ENCODE data around the gene SPTBN2. TPM values are rescaled to one million over a fixed set of nuclear protein-coding genes. Genes with fewer than 3 reads are reported as not detected.
A peak's percentile ranks its signal among the peaks of the same experiment; 100 is the strongest.

SPTBN2 gene
- total RNA-seq, 1 donor from 2014 or later, result 36.8 TPM

DNA sequence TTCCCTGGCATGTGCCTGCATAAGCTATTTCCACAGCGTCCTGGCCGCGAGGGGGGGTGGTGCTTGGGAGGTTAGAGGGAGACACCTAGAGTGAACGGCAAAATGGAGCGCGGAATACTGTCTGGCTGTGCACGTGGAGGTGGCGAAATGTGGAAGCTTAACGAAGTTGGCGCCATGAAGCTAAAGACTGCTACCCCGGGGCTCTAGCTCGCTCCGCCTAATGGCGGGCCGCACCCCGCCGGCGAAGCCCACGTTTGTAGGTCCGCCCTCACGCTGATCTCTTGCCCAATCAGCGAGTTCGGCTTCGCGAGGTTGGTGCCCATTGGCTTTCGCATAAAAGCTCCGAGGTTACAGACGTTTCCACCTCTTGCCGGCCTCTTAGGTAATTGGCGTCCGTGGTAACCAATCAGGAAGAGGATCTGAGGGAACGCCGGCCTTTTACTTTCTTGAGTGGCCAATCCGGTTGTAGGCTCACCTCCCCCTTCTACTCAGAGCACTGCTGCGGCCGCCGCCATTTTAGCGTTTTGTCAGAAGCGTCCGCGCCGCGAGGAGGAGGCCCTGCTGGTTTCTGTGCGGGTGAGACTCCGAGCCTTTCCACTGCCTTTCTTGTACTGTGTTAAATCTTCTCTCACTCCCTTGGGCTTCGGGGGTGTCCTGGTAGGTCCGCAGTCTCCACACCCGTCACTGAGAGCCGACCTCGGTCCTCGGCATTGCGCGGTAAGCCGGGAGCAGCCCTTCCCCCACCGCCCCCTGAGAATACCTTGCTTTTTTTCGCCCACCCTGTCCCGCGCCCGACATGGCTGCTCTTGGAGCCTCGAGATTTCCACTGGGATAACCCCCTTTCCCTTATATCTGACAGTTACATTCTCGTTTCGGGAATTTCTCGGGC, 90.6 kb downstream of the SPTBN2 start, which contains the start of gene RBM4:
TSS of gene RBM4 (plus strand) at position 527 of the 889 bp plus-strand sequence. CDS start 1,009 bp downstream, outside the sequence.
- DNase-seq, result peak; percentile 100

- no peak for DNase-seq
These were observed 91.3 kb downstream of the SPTBN2 start for GRCh38 chr11:66637557-66638176.

GRCh38 chr11:66636411-66636810, 92.6 kb downstream of the SPTBN2 start:
- DNase-seq, result no peak

Other genes starting within 250 kb of the SPTBN2 start
- gene DPP3, start 248.8 kb downstream of the SPTBN2 start, total RNA-seq, result 50.5 and 71.7 TPM in 2 replicates
- 28.6 and 36.8 TPM in 2 replicates for gene BBS1, start 218.6 kb downstream of the SPTBN2 start, total RNA-seq
- 26.2 and 33.0 TPM in 2 replicates for gene ZDHHC24, start 183.2 kb downstream of the SPTBN2 start, total RNA-seq
- under 0.01 and 0.14 TPM in 2 replicates for gene ACTN3, start 182.3 kb downstream of the SPTBN2 start, total RNA-seq
- gene CTSF, start 160.6 kb downstream of the SPTBN2 start, total RNA-seq, result 27.8 and 63.5 TPM in 2 replicates
- gene CCDC87, start 136.2 kb downstream of the SPTBN2 start, total RNA-seq, result 0.17 and 0.28 TPM in 2 replicates
- gene CCS, start 136.0 kb downstream of the SPTBN2 start, total RNA-seq, result 27.2 and 33.5 TPM in 2 replicates
- gene RBM14, start 112.6 kb downstream of the SPTBN2 start, total RNA-seq, result 29.3 and 44.7 TPM in 2 replicates
- gene RBM4, start 90.5 kb downstream of the SPTBN2 start, total RNA-seq, result 125 and 157 TPM in 2 replicates
- 24.2 and 28.4 TPM in 2 replicates for gene RBM4B, start 51.3 kb downstream of the SPTBN2 start, total RNA-seq
- gene RCE1, start 114.2 kb upstream of the SPTBN2 start, total RNA-seq, result 17.0 and 27.0 TPM in 2 replicates
- gene LRFN4, start 127.8 kb upstream of the SPTBN2 start, total RNA-seq, result 30.8 and 33.3 TPM in 2 replicates
- 10.2 and 25.3 TPM in 2 replicates for gene PC, start 229.2 kb upstream of the SPTBN2 start, total RNA-seq
- gene C11orf86, start 246.1 kb upstream of the SPTBN2 start, total RNA-seq, result not detected in 2 replicates

Measured in dermis blood vessel endothelial cell (primary cell).